H9 (cell line): Measurements from ENCODE around the gene SUFU. TPM values are rescaled to one million over a fixed set of nuclear protein-coding genes. Genes with fewer than 3 reads are reported as not detected.
A peak's percentile ranks its signal among the peaks of the same experiment; 100 is the strongest.

Experiments used
- DNase-seq: peaks from one replicate; pipeline ENCODE4 v3.0.0-alpha.2; 2017
- H2AFZ ChIP-seq: one replicate; pipeline ENCODE4 v1.6.1; 2013; ENCODE audit warnings: mild to moderate bottlenecking, low read length, control low read depth, moderate library complexity
- H2AK5ac ChIP-seq: 2 replicates; pipeline ENCODE4 v1.6.1; 2013; ENCODE audit warnings: low read length, control low read depth, mixed read lengths; ENCODE audit not compliant: insufficient read length
- H2BK120ac ChIP-seq: one replicate; pipeline ENCODE4 v1.6.1; 2013; ENCODE audit warnings: low read depth, mild to moderate bottlenecking, low read length, control low read depth, inconsistent platforms; ENCODE audit not compliant: poor library complexity, severe bottlenecking
- H2BK12ac ChIP-seq: 2 replicates; pipeline ENCODE4 v1.6.1; 2013; ENCODE audit warnings: low read length, control low read depth, mixed read lengths, low read depth; ENCODE audit not compliant: insufficient read length
- H2BK15ac ChIP-seq: 2 replicates; pipeline ENCODE4 v1.6.1; 2013; ENCODE audit warnings: low read depth, low read length, control low read depth
- H2BK20ac ChIP-seq: one replicate; pipeline ENCODE4 v1.6.1; 2013; ENCODE audit warnings: low read depth, mild to moderate bottlenecking, low read length, control low read depth, inconsistent platforms; ENCODE audit not compliant: poor library complexity, severe bottlenecking
- H2BK5ac ChIP-seq: 2 replicates; pipeline ENCODE4 v1.6.1; 2013; ENCODE audit warnings: low read length, control low read depth, mixed read lengths; ENCODE audit not compliant: insufficient read length
- H3K14ac ChIP-seq: 2 replicates; pipeline ENCODE4 v1.6.1; 2013; ENCODE audit warnings: low read length, control low read depth; ENCODE audit not compliant: insufficient read depth
- H3K18ac ChIP-seq: 2 replicates; pipeline ENCODE4 v1.6.1; 2013; ENCODE audit warnings: low read depth, mild to moderate bottlenecking, mixed read lengths, low read length, control low read depth; ENCODE audit not compliant: insufficient read length
- H3K23ac ChIP-seq: 2 replicates; pipeline ENCODE4 v1.6.1; 2013; ENCODE audit warnings: low read length, control low read depth, mixed read lengths, low read depth; ENCODE audit not compliant: insufficient read length
- H3K23me2 ChIP-seq: 2 replicates; pipeline ENCODE4 v1.6.1; 2013; ENCODE audit warnings: low read depth, mild to moderate bottlenecking, mixed read lengths, low read length, control low read depth; ENCODE audit not compliant: insufficient read length, poor library complexity, severe bottlenecking
- H3K27ac ChIP-seq: 2 replicates; pipeline ENCODE4 v1.5.1; 2013; ENCODE audit warnings: low read length, control low read depth, mixed read lengths, low read depth; ENCODE audit not compliant: insufficient read length
- H3K27me3 ChIP-seq: 2 replicates; pipeline ENCODE4 v1.6.1; 2013; ENCODE audit warnings: low read length, control low read depth, inconsistent platforms; ENCODE audit not compliant: insufficient read depth
- H3K4ac ChIP-seq: 2 replicates; pipeline ENCODE4 v1.6.1; 2013; ENCODE audit warnings: low read depth, mild to moderate bottlenecking, control low read depth, inconsistent platforms, low read length, moderate library complexity
- H3K4me1 ChIP-seq: 2 replicates; pipeline ENCODE4 v1.6.1; 2013; ENCODE audit warnings: low read length, control low read depth, inconsistent platforms; ENCODE audit not compliant: insufficient read depth
- H3K4me2 ChIP-seq: 2 replicates; pipeline ENCODE4 v1.6.1; 2013; ENCODE audit warnings: low read length, control low read depth, mixed read lengths; ENCODE audit not compliant: insufficient read length, insufficient read depth
- H3K56ac ChIP-seq: 2 replicates; pipeline ENCODE4 v1.6.1; 2013; ENCODE audit warnings: low read depth, mild to moderate bottlenecking, mixed read lengths, low read length, control low read depth; ENCODE audit not compliant: insufficient read length
- H3K79me1 ChIP-seq: 2 replicates; pipeline ENCODE4 v1.6.1; 2013; ENCODE audit warnings: low read depth, mild to moderate bottlenecking, moderate library complexity, low read length, control low read depth, inconsistent platforms; ENCODE audit not compliant: insufficient read depth, poor library complexity, severe bottlenecking
- H3K79me2 ChIP-seq: 2 replicates; pipeline ENCODE4 v1.6.1; 2013; ENCODE audit warnings: low read length, control low read depth, inconsistent platforms; ENCODE audit not compliant: insufficient read depth
- H3K9ac ChIP-seq: 2 replicates; pipeline ENCODE4 v1.6.1; 2013; ENCODE audit warnings: low read length, control low read depth, mixed read lengths; ENCODE audit not compliant: insufficient read length; ENCODE audit errors: extremely low read depth
- H3K9me3 ChIP-seq: one replicate; pipeline ENCODE4 v1.6.1; 2013; ENCODE audit warnings: low read depth, low read length, inconsistent platforms; ENCODE audit not compliant: control insufficient read depth
- H3T11ph ChIP-seq: one replicate; pipeline ENCODE4 v1.6.1; 2013; ENCODE audit warnings: mild to moderate bottlenecking, low read length, control low read depth, inconsistent platforms
- H4K20me1 ChIP-seq: one replicate; pipeline ENCODE4 v1.6.1; 2013; ENCODE audit not compliant: control insufficient read depth, insufficient read length, insufficient read depth
- H4K5ac ChIP-seq: 2 replicates; pipeline ENCODE4 v1.6.1; 2013; ENCODE audit warnings: low read depth, mild to moderate bottlenecking, mixed read lengths, low read length, control low read depth; ENCODE audit not compliant: insufficient read length
- H4K8ac ChIP-seq: replicated peaks from 2 replicates; pipeline ENCODE4 v1.6.1; 2013; ENCODE audit warnings: low read length, control low read depth, mixed read lengths, low read depth; ENCODE audit not compliant: insufficient read length
- H4K91ac ChIP-seq: 2 replicates; pipeline ENCODE4 v1.6.1; 2013; ENCODE audit warnings: low read depth, mild to moderate bottlenecking, moderate library complexity, mixed read lengths, low read length, control low read depth; ENCODE audit not compliant: insufficient read length
- H3K27ac Mint-ChIP-seq, 3 experiments: 2 replicates in 2 of 3; 3 replicates in 1 of 3; pipeline ENCODE4 v1.8.0; 2020 to 2021; ENCODE audit warnings: mixed read lengths in 3 of 3, mild to moderate bottlenecking in 1 of 3, moderate library complexity in 1 of 3
- H3K27me3 Mint-ChIP-seq: 2 replicates; pipeline ENCODE4 v1.8.0; 2021; ENCODE audit warnings: low read depth, mild to moderate bottlenecking, moderate library complexity, mixed read lengths
- H3K36me3 Mint-ChIP-seq, 3 experiments: 2 replicates in 2 of 3; 3 replicates in 1 of 3; pipeline ENCODE4 v1.8.0; 2020 to 2021; ENCODE audit warnings: low read depth in 3 of 3, mixed read lengths in 3 of 3; ENCODE audit not compliant: insufficient read depth in 1 of 3
- H3K4me1 Mint-ChIP-seq, 2 experiments: 2 replicates each; pipeline ENCODE4 v1.8.0; 2020; ENCODE audit warnings: mixed read lengths in 2 of 2
- H3K4me3 Mint-ChIP-seq, 2 experiments: 2 replicates in 1 of 2; 3 replicates in 1 of 2; pipeline ENCODE4 v1.8.0; 2020 to 2021; ENCODE audit warnings: mild to moderate bottlenecking in 2 of 2, mixed read lengths in 2 of 2, moderate library complexity in 1 of 2
- H3K9me3 Mint-ChIP-seq, 2 experiments: 2 replicates in 1 of 2; 3 replicates in 1 of 2; pipeline ENCODE4 v1.8.0; 2020; ENCODE audit warnings: mild to moderate bottlenecking in 2 of 2, mixed read lengths in 2 of 2, moderate library complexity in 1 of 2
- CTCF ChIP-seq: fragments of 200-600 bp; sonication (generic); conservative IDR thresholded peaks from 3 replicates; pipeline ENCODE4 v1.8.0; 2021; ENCODE audit warnings: antibody characterized with exemption, mild to moderate bottlenecking
- WGBS: extraction: QIAGEN DNeasy Blood & Tissue Kit; methylation state at CpG from one replicate; pipeline ENCODE4 v1.1.7; 2013; ENCODE audit warnings: missing lambda C conversion rate, low lambda C conversion rate, mixed read lengths; ENCODE audit not compliant: insufficient read length; ENCODE audit errors: extremely low coverage; 5-methylcytosine and 5-hydroxymethylcytosine counted together
- total RNA-seq: library from RNA; stranded (reverse); gene quantifications from 2 replicates; pipeline ENCODE4 v1.2.1, GENCODE V29; 2021

Gene SUFU
- total RNA-seq, 1 experiment from 2014 or later: 9.5 TPM

- H3K4me2 ChIP-seq: peak overlapping the region; percentile 83
- peaks cover 10% of the 10 kb centered on the region for H3K23me2 ChIP-seq
- H4K91ac ChIP-seq: no peak overlapping the region
- no peaks in the 10 kb centered on the region for H3K79me1 ChIP-seq
- peak overlapping the region; percentile 17 for H2BK12ac ChIP-seq
- H3K23ac ChIP-seq: no peak overlapping the region
- Mint-ChIP-seq H3K36me3 (peaks cover 1 to 7% (median 2%) of the 10 kb centered on the region in 3 experiments; a peak in 5 of 7 replicates), H3K27me3 (peaks cover 16% of the 10 kb centered on the region), H3K9me3 (no peaks in the 10 kb centered on the region), H3K27ac (peak overlapping the region; percentile 79 to 97 (median 91)), H3K4me3 (peak overlapping the region; percentile 76 to 95), H3K4me1 (peaks cover 47 to 57% of the 10 kb centered on the region in 2 experiments)
- no peak overlapping the region for H3K56ac ChIP-seq
- peak overlapping the region; percentile 81 for H3T11ph ChIP-seq
- H3K27ac ChIP-seq: peak overlapping the region; percentile 16
- H4K5ac ChIP-seq: peak overlapping the region; percentile 80
- no peaks in the 10 kb centered on the region for H3K9me3 ChIP-seq
- no peaks in the 10 kb centered on the region for H3K79me2 ChIP-seq
- H4K8ac ChIP-seq: no peak overlapping the region
- peak overlapping the region; percentile 84 for H2BK120ac ChIP-seq
- peak overlapping the region; percentile 90 for H3K18ac ChIP-seq
- TF ChIP-seq CTCF: no peak
- no peaks in the 10 kb centered on the region for H3K27me3 ChIP-seq
- no peaks in the 10 kb centered on the region for H4K20me1 ChIP-seq
- H2BK5ac ChIP-seq: peak overlapping the region; percentile 32
- no peak overlapping the region for H2AK5ac ChIP-seq
- peaks cover 3% of the 10 kb centered on the region for H3K4me1 ChIP-seq
- peak overlapping the region; percentile 76 for H2BK20ac ChIP-seq
- peak overlapping the region; percentile 53 for H2AFZ ChIP-seq
- no peak overlapping the region for H3K9ac ChIP-seq
- no peak for DNase-seq
- no CpG with 5 or more reads among the region's 8 CpGs for WGBS
- no peak overlapping the region for H2BK15ac ChIP-seq
- H3K14ac ChIP-seq: peak overlapping the region; percentile 91; the same call in 1 of the 2 replicates
- H3K4ac ChIP-seq: peak overlapping the region; percentile 29; the same call in 1 of the 2 replicates
Measured at GRCh38 chr10:102460836-102461186, 43.0 kb upstream of the SUFU start.
